Hepatocyte (in vitro differentiated cells): ENCODE measurements around the gene SLC7A8.

Experiments used
- CTCF ChIP-seq: fragments of 200-600 bp; sonication (generic); IDR thresholded peaks from 2 replicates; pipeline ENCODE4 v1.5.1; 2016; ENCODE audit warnings: antibody characterized with exemption, mild to moderate bottlenecking; ENCODE audit not compliant: poor library complexity
- EZH2phosphoT487 ChIP-seq: fragments of 200-600 bp; sonication (generic); IDR thresholded peaks from one replicate; pipeline ENCODE4 v1.6.1; 2018; ENCODE audit warnings: antibody characterized with exemption, mild to moderate bottlenecking, low read depth, moderate library complexity; ENCODE audit not compliant: unreplicated experiment, severe bottlenecking

GRCh38 chr14:23118506-23119362 lies 64.7 kb downstream of the SLC7A8 start, which contains the start of gene CEBPE:
- no peak for TF ChIP-seq EZH2phosphoT487
- TF ChIP-seq CTCF, result no peak
